ENCODE data around the gene MTRF1L.
"Not testable (repeated sequence)": the region's sequence is repeated elsewhere in the genome, so short reads cannot be mapped to it uniquely, and the experiment has no call there.

The MTRF1L gene

DNA sequence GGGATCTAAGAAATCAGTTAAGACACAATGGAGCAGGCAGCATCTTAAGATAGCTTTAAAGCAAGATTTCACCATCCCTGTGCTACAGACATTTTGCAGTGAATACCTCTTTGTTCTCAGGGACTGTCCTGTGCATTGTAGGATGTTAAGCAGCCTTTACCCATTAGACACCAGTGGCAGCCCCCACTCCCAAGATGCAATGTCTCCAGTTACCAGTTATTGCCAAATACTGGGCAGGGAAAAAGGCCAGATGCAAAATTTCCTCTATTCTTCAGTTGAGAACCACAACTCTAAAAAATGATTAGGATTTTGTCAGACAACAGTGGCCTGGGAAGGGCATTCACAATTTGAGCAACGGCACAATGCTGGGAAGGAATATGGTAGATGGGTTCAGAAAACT is 25.8 kb downstream of the MTRF1L start:
- TF ChIP-seq CTCF (IDR thresholded peaks at IDR 0.05; ENCODE audit: low read depth, low read length): no peak
- peak in 1 of 2 donors; percentile 39 for DNase-seq (ENCODE audit: low read depth in 2 of 2)

GRCh38 chr6:152975204-152975915 is 27.1 kb downstream of the MTRF1L start:
- no peak overlapping the region for H3K4me3 ChIP-seq (replicated peaks in 1 of 2; ENCODE audit: low read depth in 2 of 2, low read length in 2 of 2)
- TF ChIP-seq CTCF (IDR thresholded peaks at IDR 0.05; ENCODE audit: low read depth, low read length): no peak
- no peak for DNase-seq (ENCODE audit: low read depth in 2 of 2)

More for the DNA sequence above, 25.8 kb downstream of the MTRF1L start:
- no peak overlapping the region for H3K4me3 ChIP-seq (replicated peaks in 1 of 2; ENCODE audit: low read depth in 2 of 2, low read length in 2 of 2)

GRCh38 chr6:152973916-152974315 is 28.6 kb downstream of the MTRF1L start:
- no peak overlapping the region for H3K4me3 ChIP-seq (replicated peaks in 1 of 2; ENCODE audit: low read depth in 2 of 2, low read length in 2 of 2)
- no peak for DNase-seq (ENCODE audit: low read depth in 2 of 2)
- no peak for TF ChIP-seq CTCF (IDR thresholded peaks at IDR 0.05; ENCODE audit: low read depth, low read length)

GRCh38 chr6:152969688-152970418 is 32.7 kb downstream of the MTRF1L start:
- no peak overlapping the region for H3K4me3 ChIP-seq (replicated peaks in 1 of 2; ENCODE audit: low read depth in 2 of 2, low read length in 2 of 2)
- no peak for TF ChIP-seq CTCF (IDR thresholded peaks at IDR 0.05; ENCODE audit: low read depth, low read length)
- no peak for DNase-seq (ENCODE audit: low read depth in 2 of 2)

GRCh38 chr6:152966168-152966894 is 36.2 kb downstream of the MTRF1L start:
- not testable (repeated sequence) for H3K4me3 ChIP-seq (replicated peaks in 1 of 2; ENCODE audit: low read depth in 2 of 2, low read length in 2 of 2); DNase-seq (ENCODE audit: low read depth in 2 of 2)

DNA sequence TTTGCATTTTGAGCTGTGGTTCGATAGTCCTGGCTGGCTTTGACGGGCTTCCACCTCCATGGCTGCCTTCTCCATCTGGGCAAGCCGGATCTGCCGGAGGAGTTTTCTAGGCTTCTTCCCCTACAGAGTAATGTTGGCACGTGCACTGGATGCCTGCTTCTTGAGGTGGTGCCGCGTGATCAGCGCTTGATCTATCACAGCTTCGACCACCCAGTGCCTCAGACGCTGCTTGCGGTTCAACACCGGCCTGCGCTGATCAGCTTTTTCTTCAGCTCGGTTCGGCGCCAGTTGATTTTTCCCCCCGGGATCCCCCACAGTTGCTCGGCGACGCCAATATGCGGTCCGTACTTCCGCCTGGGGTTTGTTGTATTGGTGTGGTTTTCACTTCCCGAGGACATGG is 43.2 kb downstream of the MTRF1L start:
- no peak overlapping the region for H3K4me3 ChIP-seq (replicated peaks in 1 of 2; ENCODE audit: low read depth in 2 of 2, low read length in 2 of 2)
- no peak for DNase-seq (ENCODE audit: low read depth in 2 of 2)
- TF ChIP-seq CTCF (IDR thresholded peaks at IDR 0.05; ENCODE audit: low read depth, low read length): no peak

GRCh38 chr6:152957796-152958195 is 44.7 kb downstream of the MTRF1L start:
- TF ChIP-seq CTCF (IDR thresholded peaks at IDR 0.05; ENCODE audit: low read depth, low read length): no peak
- no peak overlapping the region for H3K4me3 ChIP-seq (replicated peaks in 1 of 2; ENCODE audit: low read depth in 2 of 2, low read length in 2 of 2)
- peak in 1 of 2 donors; percentile 57 for DNase-seq (ENCODE audit: low read depth in 2 of 2)

All from cardiac fibroblast (primary cell).